BLaER1 treated with 17β-estradiol and CSF1 and Interleukin-3, amounts not matched to agents 10 nM and 100 nM (cell line): ENCODE measurements around the gene TOMM34.

Experiments used
- H3K27ac ChIP-seq, 11 experiments: shearing (Covaris generic); formaldehyde crosslinking; 2 replicates each; pipeline ENCODE4 v1.8.1; 2022
- H3K27me3 ChIP-seq, 11 experiments: shearing (Covaris generic); formaldehyde crosslinking; 2 replicates each; pipeline ENCODE4 v1.8.1; 2022
- H3K36me3 ChIP-seq, 11 experiments: shearing (Covaris generic); formaldehyde crosslinking; 2 replicates each; pipeline ENCODE4 v1.8.1; 2022
- H3K4me1 ChIP-seq, 10 experiments: shearing (Covaris generic); formaldehyde crosslinking; 2 replicates each; pipeline ENCODE4 v1.8.1; 2022
- H3K4me2 ChIP-seq, 11 experiments: shearing (Covaris generic); formaldehyde crosslinking; 2 replicates each; pipeline ENCODE4 v1.8.1; 2022
- H3K4me3 ChIP-seq, 10 experiments: shearing (Covaris generic); formaldehyde crosslinking; 2 replicates each; pipeline ENCODE4 v1.8.1; 2022
- H3K9ac ChIP-seq, 11 experiments: shearing (Covaris generic); formaldehyde crosslinking; 2 replicates each; pipeline ENCODE4 v1.8.1; 2022
- H3K9me3 ChIP-seq, 11 experiments: shearing (Covaris generic); formaldehyde crosslinking; replicated peaks in 1 of 11; 2 replicates each; pipeline ENCODE4 v1.8.1; 2022
- H4K20me1 ChIP-seq, 11 experiments: shearing (Covaris generic); formaldehyde crosslinking; 2 replicates each; pipeline ENCODE4 v1.8.1; 2022
- Cebpa-rat ChIP-seq, 11 experiments: shearing (Covaris generic); IDR thresholded peaks; 2 replicates each; pipeline ENCODE4 v1.8.1; 2022

Gene TOMM34

DNA sequence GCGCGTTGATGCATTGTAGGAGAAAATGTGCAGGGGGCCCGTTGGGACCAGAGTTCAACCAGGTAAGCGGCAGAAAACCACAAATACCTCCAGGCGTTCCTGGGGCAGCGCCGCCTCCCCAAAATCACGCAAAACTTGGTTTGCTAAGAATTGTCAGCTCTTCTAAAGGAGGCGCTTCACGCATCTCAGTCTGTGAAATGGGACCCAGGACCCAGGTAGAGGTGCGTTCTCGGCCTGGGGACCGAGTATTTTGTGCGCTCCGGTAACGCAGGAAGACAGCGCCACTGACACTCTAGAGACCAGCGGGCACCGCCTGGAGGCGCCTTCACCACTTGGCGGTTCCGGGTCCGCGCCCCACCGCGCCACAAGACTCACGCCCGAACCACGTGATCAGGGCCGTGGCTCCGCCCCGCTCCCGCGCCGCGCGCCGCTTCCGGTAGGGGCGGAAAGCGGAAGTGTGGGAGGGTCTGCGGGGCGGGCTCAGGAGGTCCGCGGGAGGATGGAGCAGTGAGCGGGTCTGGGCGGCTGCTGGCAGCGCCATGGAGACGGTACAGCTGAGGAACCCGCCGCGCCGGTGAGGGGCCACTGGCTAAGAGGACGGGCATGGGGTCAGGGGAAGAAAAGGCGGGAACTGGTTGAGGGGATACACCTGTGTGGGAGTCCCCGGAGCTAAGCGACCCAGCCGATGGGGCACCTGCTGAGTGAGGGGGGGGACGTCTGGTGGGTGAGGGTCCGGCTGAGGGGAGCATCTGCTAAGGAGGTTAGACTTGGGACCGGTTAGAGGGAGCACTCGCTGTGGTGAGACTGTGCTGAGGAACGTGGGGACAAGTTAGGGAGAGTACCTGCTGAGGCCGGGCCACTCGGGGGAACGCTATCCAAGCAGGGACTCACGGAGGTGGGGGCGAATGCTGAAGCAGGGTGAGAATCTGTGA is 6.1 kb upstream of the TOMM34 start, which contains the start of gene STK4:
Gene STK4 (plus strand): TSS at position 483 of the 932 bp plus-strand sequence. CDS start 57 bp downstream, at position 540.
- Histone ChIP-seq H3K36me3 (peaks cover 0 to 8% (median 0%) of the 10 kb centered on the region in 11 experiments; a peak in 1 of 22 replicates), H3K4me2 (peak within 1 kb of the TSS; percentile 92 to 98 (median 94)), H3K27ac (peak within 1 kb of the TSS; percentile 76 to 87 (median 82)), H3K9me3 (no peaks in the 10 kb centered on the region), H3K27me3 (no peaks in the 10 kb centered on the region), H3K4me3 (peak within 1 kb of the TSS; percentile 90 to 98 (median 94)), H3K9ac (peak within 1 kb of the TSS; percentile 83 to 89 (median 88)), H3K4me1 (peaks cover 45 to 58% (median 52%) of the 10 kb centered on the region in 10 experiments), H4K20me1 (peaks cover 0 to 31% (median 19%) of the 10 kb centered on the region in 11 experiments; a peak in 12 of 22 replicates)
- no peak for TF ChIP-seq Cebpa-rat (IDR thresholded peaks at IDR 0.05)

DNA sequence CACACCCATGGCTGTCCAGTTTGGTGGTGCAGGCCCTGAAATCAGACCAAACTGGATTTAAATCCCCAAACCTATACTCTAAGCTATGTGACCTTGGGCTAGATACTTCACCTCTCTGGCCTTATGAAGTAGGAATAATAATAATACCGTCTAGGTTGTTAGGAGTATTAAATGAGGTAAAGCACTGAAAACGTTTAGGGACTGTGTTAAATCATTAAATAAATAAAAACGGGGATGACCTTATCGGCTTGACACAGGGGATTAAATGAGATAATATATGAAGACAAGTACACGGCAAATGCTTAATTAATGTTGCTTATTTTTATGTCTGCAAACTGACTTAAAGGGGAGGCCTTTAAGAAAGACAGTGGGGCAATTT is 5.4 kb upstream of the TOMM34 start:
- H4K20me1 ChIP-seq = peaks cover 0 to 27% (median 19%) of the 10 kb centered on the region in 11 experiments; a peak in 12 of 22 replicates
- peak overlapping the region; percentile 68 to 87 (median 82) for H3K27ac ChIP-seq
- H3K9ac ChIP-seq = peak overlapping the region; percentile 83 to 89 (median 88)
- no peaks in the 10 kb centered on the region for H3K27me3 ChIP-seq
- peak overlapping the region; percentile 90 to 98 (median 94) for H3K4me3 ChIP-seq
- peak overlapping the region; percentile 86 to 98 (median 94) for H3K4me2 ChIP-seq
- no peak for TF ChIP-seq Cebpa-rat (IDR thresholded peaks at IDR 0.05)
- no peaks in the 10 kb centered on the region for H3K9me3 ChIP-seq
- H3K4me1 ChIP-seq = peaks cover 43 to 57% (median 51%) of the 10 kb centered on the region in 10 experiments
- peaks cover 0 to 8% (median 0%) of the 10 kb centered on the region in 11 experiments; a peak in 1 of 22 replicates for H3K36me3 ChIP-seq

GRCh38 chr20:44963325-44964215 is 3.4 kb upstream of the TOMM34 start:
- Histone ChIP-seq H3K4me3 (no peak overlapping the region), H3K27me3 (no peaks in the 10 kb centered on the region), H3K4me1 (peaks cover 35 to 48% (median 43%) of the 10 kb centered on the region in 10 experiments), H4K20me1 (peaks cover 0 to 22% (median 16%) of the 10 kb centered on the region in 11 experiments; a peak in 13 of 22 replicates), H3K9ac (no peak overlapping the region), H3K9me3 (no peaks in the 10 kb centered on the region), H3K4me2 (0 out of 22 replicates have a peak overlapping the region, but pooled peaks of 1 of the 11 experiments have one; percentile 0), H3K36me3 (peaks cover 0 to 7% (median under 1%) of the 10 kb centered on the region in 11 experiments; a peak in 11 of 22 replicates), H3K27ac (no peak overlapping the region)
- TF ChIP-seq Cebpa-rat (IDR thresholded peaks at IDR 0.05) = no peak

- no peaks in the 10 kb centered on the region for H3K27me3 ChIP-seq
- peaks cover 0 to 23% (median 16%) of the 10 kb centered on the region in 11 experiments; a peak in 12 of 22 replicates for H4K20me1 ChIP-seq
- no peak overlapping the region for H3K4me3 ChIP-seq
- H3K27ac ChIP-seq = no peak overlapping the region; a peak in 1 of 22 replicates
- peaks cover 0 to 15% (median 11%) of the 10 kb centered on the region in 11 experiments; a peak in 19 of 22 replicates for H3K36me3 ChIP-seq
- H3K9me3 ChIP-seq = no peaks in the 10 kb centered on the region
- H3K9ac ChIP-seq = no peak overlapping the region
- TF ChIP-seq Cebpa-rat (IDR thresholded peaks at IDR 0.05) = no peak
- peak overlapping the region in 1 of 11 experiments; percentile 11; a peak in 2 of 22 replicates for H3K4me2 ChIP-seq
- H3K4me1 ChIP-seq = peaks cover 35 to 48% (median 42%) of the 10 kb centered on the region in 10 experiments
These were observed 2.3 kb upstream of the TOMM34 start for GRCh38 chr20:44962483-44962882.

- H3K36me3 ChIP-seq = peaks cover 0 to 21% (median 17%) of the 10 kb centered on the region in 11 experiments; a peak in 20 of 22 replicates
- H3K27me3 ChIP-seq = no peaks in the 10 kb centered on the region
- H3K27ac ChIP-seq = no peak overlapping the region
- no peak overlapping the region for H3K4me2 ChIP-seq
- peaks cover 39 to 51% (median 41%) of the 10 kb centered on the region in 10 experiments for H3K4me1 ChIP-seq
- H3K9me3 ChIP-seq = no peaks in the 10 kb centered on the region
- H4K20me1 ChIP-seq = peaks cover 0 to 29% (median 22%) of the 10 kb centered on the region in 11 experiments; a peak in 12 of 22 replicates
- no peak overlapping the region for H3K4me3 ChIP-seq
- H3K9ac ChIP-seq = no peak overlapping the region
- no peak for TF ChIP-seq Cebpa-rat (IDR thresholded peaks at IDR 0.05)
These were observed 1.7 kb upstream of the TOMM34 start for GRCh38 chr20:44961870-44962267.

DNA sequence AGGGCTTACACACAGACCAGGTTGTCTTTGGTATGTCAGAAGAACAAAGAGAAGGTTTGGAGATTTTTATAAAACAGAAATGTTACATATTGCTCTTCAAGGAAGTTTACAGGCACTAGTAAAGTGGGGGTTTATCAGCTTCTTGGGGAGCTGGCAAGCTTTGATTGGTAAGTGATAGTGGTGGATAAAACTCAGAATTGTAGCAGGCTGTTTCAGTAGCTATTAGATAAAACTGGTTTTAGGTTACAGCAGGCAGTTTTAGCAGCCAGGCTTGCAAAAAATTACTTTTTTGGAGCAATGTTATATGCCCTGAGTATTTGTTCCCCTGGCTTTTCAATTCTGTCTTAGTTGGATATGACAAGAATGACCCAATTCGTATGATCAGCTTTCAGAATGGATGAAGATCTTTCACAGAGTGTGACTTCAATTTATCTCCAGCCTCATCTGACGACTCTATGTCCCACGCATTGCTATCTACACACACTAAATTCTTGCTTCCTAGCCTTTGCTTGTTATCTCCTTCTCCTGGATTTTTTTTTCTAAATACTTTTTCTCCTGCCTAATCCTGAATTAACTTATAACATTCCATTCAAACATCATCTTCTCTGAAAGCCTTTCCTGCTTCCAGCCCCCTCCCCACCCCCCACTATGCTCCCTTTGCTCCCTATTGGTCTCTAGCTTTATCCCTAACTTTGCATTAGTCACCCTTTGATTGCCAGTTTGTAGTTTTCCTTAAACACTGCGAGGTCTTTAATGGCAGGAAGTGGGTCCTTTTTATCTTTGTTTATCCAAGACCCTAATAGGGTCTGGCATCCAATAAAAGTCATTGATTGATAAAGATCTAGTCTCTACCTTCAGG is 1.0 kb upstream of the TOMM34 start:
- H3K36me3 ChIP-seq = peaks cover 3 to 25% (median 21%) of the 10 kb centered on the region in 11 experiments; a peak in 20 of 22 replicates
- H3K4me1 ChIP-seq = peaks cover 38 to 56% (median 44%) of the 10 kb centered on the region in 10 experiments
- no peaks in the 10 kb centered on the region for H3K9me3 ChIP-seq
- peaks cover 0 to 33% (median 24%) of the 10 kb centered on the region in 11 experiments; a peak in 13 of 22 replicates for H4K20me1 ChIP-seq
- H3K27me3 ChIP-seq = no peaks in the 10 kb centered on the region
- no peak overlapping the region; a peak in 1 of 22 replicates for H3K9ac ChIP-seq
- peak overlapping the region in 2 of 10 experiments; percentile 77 to 85; a peak in 2 of 20 replicates for H3K4me3 ChIP-seq
- H3K27ac ChIP-seq = peak overlapping the region in 1 of 11 experiments; percentile 84; a peak in 1 of 22 replicates
- peak overlapping the region; percentile 88 to 99 (median 93); a peak in 18 of 22 replicates for H3K4me2 ChIP-seq
- TF ChIP-seq Cebpa-rat (IDR thresholded peaks at IDR 0.05) = no peak

DNA sequence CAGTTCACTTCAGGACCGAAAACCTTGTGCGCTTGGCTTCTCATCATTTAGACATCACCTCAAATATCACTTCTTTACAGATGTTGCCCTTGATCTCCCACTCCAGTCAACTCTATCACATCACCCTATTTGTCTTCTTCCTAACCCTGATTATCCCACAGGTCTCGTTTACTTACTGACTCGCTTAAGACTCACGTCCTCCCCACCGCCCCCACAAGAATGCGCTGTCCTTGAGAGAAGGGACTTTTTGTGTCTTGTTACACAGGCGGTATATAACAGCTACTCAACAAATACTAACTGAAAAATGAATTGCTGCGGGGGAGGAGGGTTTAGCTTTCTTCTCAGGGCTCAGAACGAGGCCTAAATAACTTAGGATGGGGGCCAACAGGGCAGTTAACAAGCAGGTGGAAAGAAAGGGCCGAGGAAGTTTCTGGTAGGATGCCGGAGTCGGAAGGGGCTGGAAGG is 527 bp downstream of the TOMM34 start:
- Histone ChIP-seq H3K9me3 (no peaks in the 10 kb centered on the region), H3K27me3 (no peaks in the 10 kb centered on the region), H3K4me1 (peaks cover 48 to 63% (median 51%) of the 10 kb centered on the region in 10 experiments), H4K20me1 (peaks cover 4 to 49% (median 29%) of the 10 kb centered on the region in 11 experiments; a peak in 13 of 22 replicates), H3K9ac (peak overlapping the region; percentile 76 to 91 (median 88)), H3K27ac (peak overlapping the region; percentile 9 to 89 (median 82); a peak in 21 of 22 replicates), H3K4me2 (peak overlapping the region; percentile 88 to 99 (median 93)), H3K4me3 (peak overlapping the region; percentile 59 to 89 (median 82)), H3K36me3 (peaks cover 15 to 41% (median 37%) of the 10 kb centered on the region in 11 experiments)
- no peak for TF ChIP-seq Cebpa-rat (IDR thresholded peaks at IDR 0.05)
